Activated T-cell treated with anti-CD3 and anti-CD28 coated beads for 24 hours (primary cell): Measurements from ENCODE around the gene PCSK6.

Source experiments
- DNase-seq: peaks from one replicate; pipeline ENCODE4 v3.0.0-alpha.2; 2020; ENCODE audit warnings: low read depth

PCSK6 gene

GRCh38 chr15:101498717-101499480 lies 9.4 kb upstream of the PCSK6 start:
- no peak for DNase-seq

GRCh38 chr15:101498076-101498716 lies 8.7 kb upstream of the PCSK6 start:
- DNase-seq, result no peak

GRCh38 chr15:101497484-101498034 lies 8.1 kb upstream of the PCSK6 start:
- no peak for DNase-seq

- no peak for DNase-seq
Measured at GRCh38 chr15:101497017-101497416, 7.5 kb upstream of the PCSK6 start.

- DNase-seq, result no peak
Measured at GRCh38 chr15:101496198-101496986, 6.9 kb upstream of the PCSK6 start.

GRCh38 chr15:101495334-101496197 lies 6.1 kb upstream of the PCSK6 start:
- DNase-seq, result no peak

GRCh38 chr15:101494251-101494796 lies 4.8 kb upstream of the PCSK6 start:
- DNase-seq, result no peak

GRCh38 chr15:101492766-101493692 lies 3.5 kb upstream of the PCSK6 start:
- no peak for DNase-seq

- no peak for DNase-seq
Measured at GRCh38 chr15:101491734-101492640, 2.5 kb upstream of the PCSK6 start.

GRCh38 chr15:101490922-101491733 lies 1.6 kb upstream of the PCSK6 start:
- DNase-seq, result no peak

- DNase-seq, result no peak
Measured at GRCh38 chr15:101490408-101490891, 943 bp upstream of the PCSK6 start.

GRCh38 chr15:101489237-101489598 lies 289 bp downstream of the PCSK6 start:
- no peak for DNase-seq

GRCh38 chr15:101488300-101489164 lies 975 bp downstream of the PCSK6 start:
- no peak for DNase-seq

GRCh38 chr15:101486696-101487459 lies 2.6 kb downstream of the PCSK6 start:
- DNase-seq, result no peak

GRCh38 chr15:101483462-101483861 lies 6.0 kb downstream of the PCSK6 start:
- DNase-seq, result no peak
